Measurements from ENCODE around the gene APOO.

APOO gene

DNA sequence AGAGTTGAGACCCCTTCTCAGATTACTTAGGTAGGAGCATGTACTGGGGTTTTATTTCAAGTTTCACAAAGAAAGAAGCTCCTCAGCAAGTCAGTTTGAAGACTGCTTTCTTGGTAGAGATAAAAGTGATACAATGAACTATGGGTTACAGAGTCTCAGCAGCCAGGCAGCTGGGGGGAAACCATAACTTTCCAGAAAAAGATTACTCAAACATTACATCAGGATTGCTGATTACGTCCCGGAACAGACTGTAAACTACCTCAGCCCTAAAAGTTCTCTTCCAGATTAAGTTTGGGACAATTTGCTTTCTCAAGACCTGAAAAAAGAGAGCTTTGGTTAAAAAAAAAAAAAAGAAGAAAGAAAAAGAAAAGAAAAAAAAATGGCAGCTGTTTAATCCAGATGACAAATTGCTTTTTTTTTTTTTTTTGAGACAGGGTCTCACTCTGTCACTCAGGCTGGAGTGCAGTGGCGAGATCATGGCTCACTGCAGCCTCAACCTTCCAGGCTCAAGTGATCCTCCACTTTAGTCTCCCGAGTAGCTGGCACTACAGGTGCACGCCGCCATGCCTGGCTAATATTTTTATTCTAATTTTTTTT is 108.2 kb downstream of the APOO start:
- Histone ChIP-seq H3K27me3 (replicated peaks) (no peaks in the 10 kb centered on the region), H3K4me3 (ENCODE audit: low read depth, low read length) (no peak overlapping the region), H3K27ac (no peak overlapping the region), H3K36me3 (replicated peaks) (no peaks in the 10 kb centered on the region)
- TF ChIP-seq, protein P1, sequence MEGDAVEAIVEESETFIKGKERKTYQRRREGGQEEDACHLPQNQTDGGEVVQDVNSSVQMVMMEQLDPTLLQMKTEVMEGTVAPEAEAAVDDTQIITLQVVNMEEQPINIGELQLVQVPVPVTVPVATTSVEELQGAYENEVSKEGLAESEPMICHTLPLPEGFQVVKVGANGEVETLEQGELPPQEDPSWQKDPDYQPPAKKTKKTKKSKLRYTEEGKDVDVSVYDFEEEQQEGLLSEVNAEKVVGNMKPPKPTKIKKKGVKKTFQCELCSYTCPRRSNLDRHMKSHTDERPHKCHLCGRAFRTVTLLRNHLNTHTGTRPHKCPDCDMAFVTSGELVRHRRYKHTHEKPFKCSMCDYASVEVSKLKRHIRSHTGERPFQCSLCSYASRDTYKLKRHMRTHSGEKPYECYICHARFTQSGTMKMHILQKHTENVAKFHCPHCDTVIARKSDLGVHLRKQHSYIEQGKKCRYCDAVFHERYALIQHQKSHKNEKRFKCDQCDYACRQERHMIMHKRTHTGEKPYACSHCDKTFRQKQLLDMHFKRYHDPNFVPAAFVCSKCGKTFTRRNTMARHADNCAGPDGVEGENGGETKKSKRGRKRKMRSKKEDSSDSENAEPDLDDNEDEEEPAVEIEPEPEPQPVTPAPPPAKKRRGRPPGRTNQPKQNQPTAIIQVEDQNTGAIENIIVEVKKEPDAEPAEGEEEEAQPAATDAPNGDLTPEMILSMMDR (IDR thresholded peaks at IDR 0.05; ENCODE audit: low read depth, low read length, missing control alignments) = no peak
- DNase-seq = no peak
- in situ Hi-C loops (cut with HindIII; ENCODE audit: low pct_ligation_motif_present, low sequenced_read_pairs) = no loop called here

DNA sequence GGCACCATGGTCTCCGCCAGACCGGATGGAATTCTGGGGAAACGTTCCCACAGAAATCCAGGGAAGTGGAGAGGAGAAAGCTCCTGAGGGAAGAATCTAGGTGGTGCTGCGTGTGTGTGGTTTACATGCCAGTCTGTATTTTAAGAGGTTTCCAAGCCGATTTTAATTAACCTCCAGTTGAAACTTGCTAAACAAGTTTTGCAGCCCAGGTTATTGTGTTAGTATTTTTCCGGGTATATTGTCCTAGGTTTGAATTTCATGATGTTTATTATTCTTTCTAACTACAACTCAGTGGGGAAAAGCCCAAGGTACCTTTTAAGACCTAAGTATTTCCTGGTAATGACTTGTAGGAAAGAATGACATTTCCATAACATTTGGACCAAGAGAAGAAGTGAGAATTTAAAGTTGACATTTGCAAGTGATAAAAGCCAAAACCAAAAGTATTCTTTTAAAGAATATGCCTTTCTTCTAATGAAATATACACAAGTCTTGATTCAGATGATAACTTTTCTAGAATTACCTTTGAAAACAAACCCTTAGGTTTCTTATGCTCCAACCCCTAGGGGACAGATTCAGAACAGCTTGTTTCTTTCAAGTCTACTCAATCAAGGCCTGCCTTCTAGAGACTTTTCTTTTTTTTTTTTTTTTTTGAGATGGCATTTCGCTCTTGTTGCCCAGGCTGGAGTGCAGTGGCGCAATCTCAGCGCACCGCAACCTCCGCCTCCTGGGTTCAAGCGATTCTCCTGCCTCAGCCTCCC is 110.2 kb downstream of the APOO start:
- TF ChIP-seq, protein P1 (IDR thresholded peaks at IDR 0.05; ENCODE audit: low read depth, low read length, missing control alignments) = no peak
- H3K27ac ChIP-seq = no peak overlapping the region
- DNase-seq = no peak
- H3K36me3 ChIP-seq (replicated peaks) = no peaks in the 10 kb centered on the region
- no peaks in the 10 kb centered on the region for H3K27me3 ChIP-seq (replicated peaks)
- in situ Hi-C loops (cut with HindIII; ENCODE audit: low pct_ligation_motif_present, low sequenced_read_pairs) = no loop called here
- H3K4me3 ChIP-seq (ENCODE audit: low read depth, low read length) = no peak overlapping the region

DNA sequence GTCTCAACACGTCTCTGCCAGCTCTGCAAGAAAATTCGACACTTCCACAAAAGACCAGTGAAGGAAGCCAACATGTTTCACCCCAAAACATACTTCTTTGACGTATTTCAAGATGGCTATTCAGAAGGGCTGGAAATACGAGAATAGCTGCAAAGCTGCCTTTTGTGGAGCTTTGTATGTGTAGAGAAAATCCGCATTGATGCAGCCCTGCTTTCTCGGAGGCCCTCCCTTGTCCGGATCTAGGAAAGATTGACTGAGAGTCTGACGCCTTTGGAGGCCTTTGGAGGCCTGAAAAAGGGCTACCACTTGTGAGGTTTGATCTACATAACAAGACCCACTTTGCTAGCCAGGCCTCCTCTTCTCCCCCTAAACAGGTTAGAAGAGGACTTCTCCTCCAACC is 112.5 kb downstream of the APOO start:
- no peak for DNase-seq
- TF ChIP-seq, protein P1 (IDR thresholded peaks at IDR 0.05; ENCODE audit: low read depth, low read length, missing control alignments) = no peak
- no peak overlapping the region for H3K4me3 ChIP-seq (ENCODE audit: low read depth, low read length)
- in situ Hi-C loops (cut with HindIII; ENCODE audit: low pct_ligation_motif_present, low sequenced_read_pairs) = no loop called here
- no peak overlapping the region for H3K27ac ChIP-seq
- H3K27me3 ChIP-seq (replicated peaks) = no peaks in the 10 kb centered on the region
- H3K36me3 ChIP-seq (replicated peaks) = no peaks in the 10 kb centered on the region

DNA sequence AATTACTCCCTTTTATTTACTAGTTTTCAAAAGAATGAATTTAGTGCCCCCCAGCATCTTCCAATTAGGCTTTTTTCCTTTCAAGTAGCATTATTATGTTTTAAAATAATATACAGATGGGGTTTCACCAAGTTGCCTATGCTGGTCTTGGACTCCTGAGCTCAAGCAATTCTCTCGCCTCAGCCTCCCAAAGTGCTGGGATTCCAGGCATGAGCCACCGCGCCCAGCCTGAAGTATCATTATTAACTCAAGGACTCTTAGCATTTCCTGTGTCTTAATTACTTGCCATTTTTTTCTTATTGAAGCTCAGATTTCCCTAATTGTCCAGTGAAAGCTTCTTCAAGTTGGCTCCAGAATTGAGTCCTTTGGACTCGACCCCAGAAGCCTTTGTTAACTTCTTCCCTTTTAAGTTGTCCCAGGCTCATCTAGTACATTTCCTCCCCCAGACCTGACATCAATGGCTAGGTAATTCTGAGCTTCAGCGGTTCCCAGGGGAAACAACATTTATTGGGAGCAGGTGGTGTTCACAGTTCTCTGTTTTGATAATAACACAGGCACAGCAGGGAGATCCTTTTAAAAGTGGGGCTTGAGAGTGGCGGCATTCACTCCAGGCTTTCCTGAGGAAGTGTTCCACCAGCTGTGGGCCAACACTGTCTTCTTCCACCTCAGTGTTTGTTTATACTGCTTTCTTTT is 114.7 kb downstream of the APOO start:
- no peak for DNase-seq
- no peak overlapping the region for H3K4me3 ChIP-seq (ENCODE audit: low read depth, low read length)
- H3K36me3 ChIP-seq (replicated peaks) = no peaks in the 10 kb centered on the region
- H3K27me3 ChIP-seq (replicated peaks) = no peaks in the 10 kb centered on the region
- no peak overlapping the region for H3K27ac ChIP-seq
- TF ChIP-seq, protein P1 (IDR thresholded peaks at IDR 0.05; ENCODE audit: low read depth, low read length, missing control alignments) = no peak
- in situ Hi-C loops (cut with HindIII; ENCODE audit: low pct_ligation_motif_present, low sequenced_read_pairs) = no loop called here

DNA sequence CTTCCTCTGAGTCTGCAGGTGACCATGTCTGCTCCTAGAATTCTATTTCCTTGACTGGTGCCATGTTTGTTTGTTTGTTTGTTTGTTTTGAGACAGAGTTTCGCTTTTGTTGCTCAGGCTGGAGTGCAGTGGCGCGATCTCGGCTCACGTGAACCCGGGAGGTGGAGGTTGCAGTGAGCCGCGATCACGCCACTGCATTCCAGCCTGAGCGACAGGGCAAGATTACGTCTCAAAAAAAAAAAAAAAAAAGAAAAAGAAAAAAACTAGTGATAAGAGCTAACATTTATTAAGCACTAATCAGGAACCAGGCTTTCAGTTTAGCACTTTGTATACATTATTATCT is 117.6 kb downstream of the APOO start:
- no peak for DNase-seq
- Histone ChIP-seq H3K27me3 (replicated peaks) (no peaks in the 10 kb centered on the region), H3K36me3 (replicated peaks) (peaks cover 6% of the 10 kb centered on the region), H3K27ac (no peak overlapping the region), H3K4me3 (ENCODE audit: low read depth, low read length) (no peak overlapping the region)
- in situ Hi-C loops (cut with HindIII; ENCODE audit: low pct_ligation_motif_present, low sequenced_read_pairs) = no loop called here
- TF ChIP-seq, protein P1 (IDR thresholded peaks at IDR 0.05; ENCODE audit: low read depth, low read length, missing control alignments) = no peak

Data from brain microvascular endothelial cell (primary cell).